GM19452 (cell line): Measurements from ENCODE around the gene BICD1.
"Not testable (repeated sequence)": the region's sequence is repeated elsewhere in the genome, so short reads cannot be mapped to it uniquely, and the experiment has no call there.

ENCODE experiments used
- ATAC-seq: cut with Tn5 transposase; IDR thresholded peaks from one replicate; pipeline ENCODE4 v1.9.1; 2021; ENCODE audit not compliant: unreplicated experiment

BICD1 gene

GRCh38 chr12:32183650-32184049 lies 77.0 kb downstream of the BICD1 start:
- ATAC-seq, result no peak

- ATAC-seq, result not testable (repeated sequence)
These were observed 80.5 kb downstream of the BICD1 start for GRCh38 chr12:32187127-32187526.

- ATAC-seq, result no peak
These were observed 84.8 kb downstream of the BICD1 start for GRCh38 chr12:32191445-32191844.

GRCh38 chr12:32196250-32197198 lies 89.9 kb downstream of the BICD1 start:
- no peak for ATAC-seq

GRCh38 chr12:32197421-32197820 lies 90.8 kb downstream of the BICD1 start:
- no peak for ATAC-seq

- ATAC-seq, result no peak
These were observed 91.9 kb downstream of the BICD1 start for GRCh38 chr12:32198555-32198954.

- no peak for ATAC-seq
These were observed 94.4 kb downstream of the BICD1 start for GRCh38 chr12:32201096-32201495.

GRCh38 chr12:32201976-32202375 lies 95.3 kb downstream of the BICD1 start:
- ATAC-seq, result no peak

- no peak for ATAC-seq
These were observed 99.1 kb downstream of the BICD1 start for GRCh38 chr12:32205731-32206130.

- no peak for ATAC-seq
These were observed 101.7 kb downstream of the BICD1 start for GRCh38 chr12:32208355-32208754.

GRCh38 chr12:32211066-32211899 lies 104.6 kb downstream of the BICD1 start:
- no peak for ATAC-seq

GRCh38 chr12:32211900-32212156 lies 105.2 kb downstream of the BICD1 start:
- no peak for ATAC-seq

GRCh38 chr12:32214723-32215122 lies 108.1 kb downstream of the BICD1 start:
- no peak for ATAC-seq

- no peak for ATAC-seq
These were observed 111.0 kb downstream of the BICD1 start for GRCh38 chr12:32217354-32218310.

GRCh38 chr12:32223941-32224340 lies 117.3 kb downstream of the BICD1 start:
- ATAC-seq, result no peak

- no peak for ATAC-seq
These were observed 120.1 kb downstream of the BICD1 start for GRCh38 chr12:32226768-32227167.

- ATAC-seq, result no peak
These were observed 123.4 kb downstream of the BICD1 start for GRCh38 chr12:32229971-32230612.

GRCh38 chr12:32230613-32230993 lies 124.0 kb downstream of the BICD1 start:
- ATAC-seq, result no peak

- not testable (repeated sequence) for ATAC-seq
These were observed 124.7 kb downstream of the BICD1 start for GRCh38 chr12:32231361-32231760.

GRCh38 chr12:32233568-32233967 lies 126.9 kb downstream of the BICD1 start:
- ATAC-seq, result no peak

- ATAC-seq, result no peak
These were observed 128.6 kb downstream of the BICD1 start for GRCh38 chr12:32235251-32235650.
